Loucy (cell line): ENCODE measurements around the gene PDE2A.

Experiments used
- H2AFZ ChIP-seq: fragments of 200-600 bp; sonication (generic); 2 replicates; pipeline ENCODE4 v1.6.0; 2016; ENCODE audit warnings: antibody characterized with exemption, mild to moderate bottlenecking, low read length, moderate library complexity
- H3F3A ChIP-seq: fragments of 200-600 bp; 2 replicates; pipeline ENCODE4 v1.6.0; 2016; ENCODE audit warnings: antibody characterized with exemption, low read depth, mild to moderate bottlenecking
- H3K27me3 ChIP-seq: fragments of 200-600 bp; sonication (generic); 2 replicates; pipeline ENCODE4 v1.6.1; 2014; ENCODE audit warnings: low read length, mild to moderate bottlenecking; ENCODE audit not compliant: insufficient read depth, poor library complexity, severe bottlenecking
- H3K36me3 ChIP-seq: fragments of 200-600 bp; sonication (generic); 2 replicates; pipeline ENCODE4 v1.6.1; 2016; ENCODE audit warnings: low read length; ENCODE audit not compliant: insufficient read depth
- H3K4me1 ChIP-seq: fragments of 200-600 bp; sonication (generic); 2 replicates; pipeline ENCODE4 v1.5.1; 2014; ENCODE audit warnings: low read length, mild to moderate bottlenecking; ENCODE audit not compliant: insufficient read depth, poor library complexity, severe bottlenecking
- H3K4me2 ChIP-seq: fragments of 200-600 bp; sonication (generic); 2 replicates; pipeline ENCODE4 v1.6.0; 2014; ENCODE audit warnings: antibody characterized with exemption, low read length, low read depth, mild to moderate bottlenecking; ENCODE audit not compliant: poor library complexity, severe bottlenecking
- H3K4me3 ChIP-seq: fragments of 200-600 bp; sonication (generic); 2 replicates; pipeline ENCODE4 v1.5.1; 2014; ENCODE audit warnings: low read length, mild to moderate bottlenecking, mixed read lengths; ENCODE audit not compliant: poor library complexity, severe bottlenecking
- H3K79me2 ChIP-seq: fragments of 200-600 bp; sonication (generic); 2 replicates; pipeline ENCODE4 v1.6.1; 2014; ENCODE audit warnings: low read length; ENCODE audit not compliant: insufficient read depth
- H3K9ac ChIP-seq: fragments of 200-600 bp; sonication (generic); 2 replicates; pipeline ENCODE4 v1.6.0; 2014; ENCODE audit warnings: mild to moderate bottlenecking, low read depth, low read length, moderate library complexity; ENCODE audit not compliant: poor library complexity, severe bottlenecking
- H3K9me2 ChIP-seq: fragments of 200-600 bp; sonication (generic); replicated peaks from 2 replicates; pipeline ENCODE4 v1.6.1; 2016; ENCODE audit warnings: low read depth, low read length, mixed read lengths
- H3K9me3 ChIP-seq: fragments of 200-600 bp; sonication (generic); 2 replicates; pipeline ENCODE4 v1.6.1; 2014; ENCODE audit warnings: mild to moderate bottlenecking, antibody characterized with exemption, low read length, low read depth; ENCODE audit not compliant: insufficient read depth
- H4K20me1 ChIP-seq: fragments of 200-600 bp; sonication (generic); 2 replicates; pipeline ENCODE4 v1.6.0; 2014; ENCODE audit warnings: antibody characterized with exemption, low read length, mild to moderate bottlenecking; ENCODE audit not compliant: insufficient read depth, poor library complexity, severe bottlenecking
- EZH2phosphoT487 ChIP-seq: fragments of 200-600 bp; IDR thresholded peaks from 2 replicates; pipeline ENCODE4 v1.6.1; 2018; ENCODE audit warnings: antibody characterized with exemption, mild to moderate bottlenecking, moderate library complexity, borderline replicate concordance
- TF ChIP-seq, protein P1 (sequence below): fragments of 200-600 bp; sonication (generic); conservative IDR thresholded peaks from 2 replicates; pipeline ENCODE4 v1.5.1; 2014; ENCODE audit warnings: mild to moderate bottlenecking, antibody characterized with exemption, low read length

PDE2A gene

DNA sequence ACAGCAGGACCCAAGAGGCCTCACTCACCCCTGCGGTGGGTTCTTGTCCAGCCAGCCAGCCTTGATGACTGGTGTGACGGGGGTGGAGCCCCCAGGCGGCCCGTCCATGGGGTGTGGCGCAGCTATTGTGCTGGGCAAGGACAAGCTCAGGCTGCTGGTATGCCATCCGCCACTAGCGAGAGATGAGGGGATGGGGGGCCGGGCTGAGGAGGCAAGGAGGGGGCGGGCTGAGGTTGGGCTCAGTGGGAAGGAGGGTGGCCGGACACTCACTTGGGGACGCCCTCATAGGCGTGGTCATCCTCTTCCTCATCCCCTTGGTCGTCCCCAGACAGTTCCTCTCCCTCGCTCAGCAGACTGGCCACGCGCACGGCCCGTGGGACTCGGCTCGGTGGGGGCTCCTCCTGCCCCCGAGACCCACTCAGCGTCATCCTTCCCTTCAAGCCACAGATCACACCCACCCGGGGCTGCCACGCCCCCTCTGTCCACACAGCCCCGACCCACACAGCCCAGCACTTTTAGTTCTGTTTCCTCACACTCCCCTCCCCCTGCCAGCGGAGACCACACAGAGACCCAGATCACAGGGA, 38.0 kb upstream of the PDE2A start:
- Histone ChIP-seq H3K4me1 (no peaks in the 10 kb centered on the region), H3F3A (no peaks in the 10 kb centered on the region), H3K9me3 (no peaks in the 10 kb centered on the region), H3K9ac (no peak overlapping the region), H3K9me2 (no peaks in the 10 kb centered on the region), H2AFZ (no peak overlapping the region), H3K4me2 (no peak overlapping the region), H4K20me1 (peaks cover 15% of the 10 kb centered on the region), H3K36me3 (peaks cover 50% of the 10 kb centered on the region; the same call in 1 of the 2 replicates), H3K27me3 (no peaks in the 10 kb centered on the region), H3K79me2 (peaks cover 34% of the 10 kb centered on the region; the same call in 1 of the 2 replicates), H3K4me3 (no peak overlapping the region)
- TF ChIP-seq, protein P1, sequence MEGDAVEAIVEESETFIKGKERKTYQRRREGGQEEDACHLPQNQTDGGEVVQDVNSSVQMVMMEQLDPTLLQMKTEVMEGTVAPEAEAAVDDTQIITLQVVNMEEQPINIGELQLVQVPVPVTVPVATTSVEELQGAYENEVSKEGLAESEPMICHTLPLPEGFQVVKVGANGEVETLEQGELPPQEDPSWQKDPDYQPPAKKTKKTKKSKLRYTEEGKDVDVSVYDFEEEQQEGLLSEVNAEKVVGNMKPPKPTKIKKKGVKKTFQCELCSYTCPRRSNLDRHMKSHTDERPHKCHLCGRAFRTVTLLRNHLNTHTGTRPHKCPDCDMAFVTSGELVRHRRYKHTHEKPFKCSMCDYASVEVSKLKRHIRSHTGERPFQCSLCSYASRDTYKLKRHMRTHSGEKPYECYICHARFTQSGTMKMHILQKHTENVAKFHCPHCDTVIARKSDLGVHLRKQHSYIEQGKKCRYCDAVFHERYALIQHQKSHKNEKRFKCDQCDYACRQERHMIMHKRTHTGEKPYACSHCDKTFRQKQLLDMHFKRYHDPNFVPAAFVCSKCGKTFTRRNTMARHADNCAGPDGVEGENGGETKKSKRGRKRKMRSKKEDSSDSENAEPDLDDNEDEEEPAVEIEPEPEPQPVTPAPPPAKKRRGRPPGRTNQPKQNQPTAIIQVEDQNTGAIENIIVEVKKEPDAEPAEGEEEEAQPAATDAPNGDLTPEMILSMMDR, result no peak
- no peak for TF ChIP-seq EZH2phosphoT487

DNA sequence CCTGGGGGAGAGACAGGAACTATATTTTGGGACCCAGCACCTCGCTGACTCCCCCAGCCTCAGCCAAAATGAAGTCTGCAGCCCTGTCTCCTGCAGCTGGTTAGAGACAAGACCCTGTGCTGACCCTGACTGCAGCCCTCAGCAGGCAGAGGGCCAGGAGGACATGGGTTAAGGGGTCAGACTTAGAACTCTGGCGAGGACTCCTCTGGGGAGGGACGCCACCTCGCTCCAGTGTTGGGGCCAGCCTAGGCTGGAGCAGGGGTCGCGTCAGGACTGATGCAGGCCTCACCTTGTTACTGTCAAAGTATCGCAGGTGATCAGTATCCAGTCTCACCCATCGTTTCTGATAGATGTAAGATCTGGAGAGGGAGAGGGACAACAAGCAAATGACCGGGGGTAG, 36.9 kb upstream of the PDE2A start:
- Histone ChIP-seq H3K4me1 (no peaks in the 10 kb centered on the region), H3K9ac (no peak overlapping the region), H3F3A (no peaks in the 10 kb centered on the region), H3K4me3 (no peak overlapping the region), H4K20me1 (peaks cover 15% of the 10 kb centered on the region), H3K9me3 (no peaks in the 10 kb centered on the region), H3K4me2 (no peak overlapping the region), H3K79me2 (peaks cover 23% of the 10 kb centered on the region; the same call in 1 of the 2 replicates), H2AFZ (no peak overlapping the region), H3K27me3 (no peaks in the 10 kb centered on the region), H3K36me3 (peaks cover 62% of the 10 kb centered on the region; the same call in 1 of the 2 replicates), H3K9me2 (no peaks in the 10 kb centered on the region)
- TF ChIP-seq EZH2phosphoT487, result no peak
- TF ChIP-seq, protein P1, result no peak

DNA sequence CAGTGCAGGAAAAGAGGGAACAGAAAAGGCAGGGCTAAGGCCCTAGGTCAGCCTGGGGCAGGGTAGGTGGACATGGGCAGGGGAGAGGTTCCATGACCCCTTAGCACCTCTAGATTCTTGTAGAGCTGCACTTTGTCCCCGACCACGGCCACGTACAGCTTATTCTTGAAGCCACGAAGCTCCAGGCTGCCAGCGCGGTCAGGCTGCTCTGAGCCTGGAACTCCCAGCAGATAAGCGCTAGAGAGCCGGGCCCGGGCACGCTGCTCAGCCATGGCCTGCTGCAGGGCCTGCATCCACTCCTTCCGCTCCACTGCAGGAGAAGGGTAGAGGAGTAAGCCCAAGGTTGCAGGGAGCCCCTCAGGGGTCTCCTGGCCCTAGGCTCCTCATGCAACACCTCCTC, 36.1 kb upstream of the PDE2A start:
- no peaks in the 10 kb centered on the region for H3K27me3 ChIP-seq
- no peaks in the 10 kb centered on the region for H3K4me1 ChIP-seq
- no peak overlapping the region for H3K4me2 ChIP-seq
- H3K4me3 ChIP-seq, result no peak overlapping the region
- H3K9ac ChIP-seq, result no peak overlapping the region
- no peaks in the 10 kb centered on the region for H3K9me3 ChIP-seq
- H3K79me2 ChIP-seq, result peaks cover 21% of the 10 kb centered on the region; the same call in 1 of the 2 replicates
- no peak for TF ChIP-seq EZH2phosphoT487
- TF ChIP-seq, protein P1, result no peak
- no peaks in the 10 kb centered on the region for H3K9me2 ChIP-seq
- H2AFZ ChIP-seq, result no peak overlapping the region
- H3F3A ChIP-seq, result no peaks in the 10 kb centered on the region
- H4K20me1 ChIP-seq, result peaks cover 11% of the 10 kb centered on the region
- H3K36me3 ChIP-seq, result peaks cover 70% of the 10 kb centered on the region; the same call in 1 of the 2 replicates
